Rectal smooth muscle tissue (tissue), 1 donor: ENCODE measurements around the gene ZNF524.
A peak's percentile ranks its signal among the peaks of the same experiment; 100 is the strongest.

Source experiments
- H3K27ac ChIP-seq: one replicate; pipeline ENCODE4 v1.7.0; 2013; ENCODE audit warnings: low read depth, low read length, inconsistent platforms
- H3K27me3 ChIP-seq: one replicate; pipeline ENCODE4 v1.7.0; 2013; ENCODE audit warnings: low read length; ENCODE audit not compliant: control insufficient read depth, insufficient read depth
- H3K36me3 ChIP-seq: one replicate; pipeline ENCODE4 v1.7.0; 2013; ENCODE audit warnings: low read length; ENCODE audit not compliant: control insufficient read depth, insufficient read depth
- H3K4me1 ChIP-seq: one replicate; pipeline ENCODE4 v1.7.0; 2013; ENCODE audit warnings: low read length; ENCODE audit not compliant: control insufficient read depth, insufficient read depth
- H3K4me3 ChIP-seq: one replicate; pipeline ENCODE4 v1.7.0; 2013; ENCODE audit warnings: low read length
- H3K9ac ChIP-seq: one replicate; pipeline ENCODE4 v1.7.0; 2013; ENCODE audit warnings: low read length

ZNF524 gene

GRCh38 chr19:55585658-55586339 lies 14.3 kb upstream of the ZNF524 start:
- Histone ChIP-seq H3K27ac (peak overlapping the region; percentile 30), H3K4me1 (no peaks in the 10 kb centered on the region), H3K36me3 (no peaks in the 10 kb centered on the region), H3K9ac (no peak overlapping the region), H3K4me3 (peak overlapping the region; percentile 51), H3K27me3 (no peaks in the 10 kb centered on the region)

GRCh38 chr19:55586976-55587668 lies 13.0 kb upstream of the ZNF524 start:
- no peak overlapping the region for H3K9ac ChIP-seq
- no peaks in the 10 kb centered on the region for H3K36me3 ChIP-seq
- no peaks in the 10 kb centered on the region for H3K4me1 ChIP-seq
- no peak overlapping the region for H3K27ac ChIP-seq
- no peaks in the 10 kb centered on the region for H3K27me3 ChIP-seq
- peak overlapping the region; percentile 72 for H3K4me3 ChIP-seq

DNA sequence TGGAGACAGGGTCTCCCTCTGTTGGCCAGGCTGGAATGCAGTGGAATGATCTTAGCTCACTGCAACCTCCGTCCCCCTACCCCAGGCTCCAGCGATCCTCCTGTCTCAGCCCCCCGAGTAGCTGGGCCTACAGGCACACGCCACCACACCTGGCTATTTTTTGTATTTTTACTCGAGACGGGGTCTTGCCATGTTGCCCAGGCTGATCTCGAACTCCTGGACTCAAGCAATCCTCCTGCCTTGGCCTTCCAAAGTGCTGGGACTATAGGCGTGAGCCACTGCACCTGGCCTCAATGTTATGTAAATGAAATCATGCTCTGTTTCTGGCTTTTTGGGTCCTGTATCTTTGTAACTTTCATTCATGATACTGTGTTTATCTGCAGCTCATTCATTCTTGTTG lies 11.3 kb upstream of the ZNF524 start:
- H3K9ac ChIP-seq: no peak overlapping the region
- no peak overlapping the region for H3K27ac ChIP-seq
- H3K4me3 ChIP-seq: no peak overlapping the region
- no peaks in the 10 kb centered on the region for H3K27me3 ChIP-seq
- H3K36me3 ChIP-seq: no peaks in the 10 kb centered on the region
- H3K4me1 ChIP-seq: no peaks in the 10 kb centered on the region

DNA sequence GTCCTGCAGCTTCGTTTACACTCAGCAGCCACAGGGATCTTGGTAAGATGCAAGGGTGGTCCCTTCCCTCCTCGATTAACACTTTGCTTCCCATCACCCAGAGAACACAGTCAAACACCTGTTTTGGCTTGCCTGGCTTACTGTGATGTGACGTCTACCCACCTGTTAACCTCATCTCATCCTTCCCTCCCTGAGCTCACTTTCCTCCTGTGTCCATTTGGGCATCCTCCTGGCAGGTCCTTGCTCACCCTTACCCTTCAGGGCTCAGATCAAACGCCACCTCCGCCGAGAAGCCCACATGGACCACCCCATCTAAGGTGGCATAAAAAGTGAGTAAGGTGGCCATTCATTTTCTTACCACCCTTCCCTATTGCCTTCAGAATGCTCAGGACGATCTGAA lies 10.0 kb upstream of the ZNF524 start:
- H3K27me3 ChIP-seq: no peaks in the 10 kb centered on the region
- no peak overlapping the region for H3K9ac ChIP-seq
- no peak overlapping the region for H3K4me3 ChIP-seq
- no peak overlapping the region for H3K27ac ChIP-seq
- no peaks in the 10 kb centered on the region for H3K4me1 ChIP-seq
- no peaks in the 10 kb centered on the region for H3K36me3 ChIP-seq

- peaks cover 4% of the 10 kb centered on the region for H3K36me3 ChIP-seq
- no peak overlapping the region for H3K9ac ChIP-seq
- H3K4me1 ChIP-seq: no peaks in the 10 kb centered on the region
- no peaks in the 10 kb centered on the region for H3K27me3 ChIP-seq
- no peak overlapping the region for H3K27ac ChIP-seq
- H3K4me3 ChIP-seq: no peak overlapping the region
These were observed 9.5 kb upstream of the ZNF524 start for GRCh38 chr19:55590617-55591016.

- H3K4me1 ChIP-seq: no peaks in the 10 kb centered on the region
- H3K36me3 ChIP-seq: peaks cover 11% of the 10 kb centered on the region
- no peak overlapping the region for H3K4me3 ChIP-seq
- no peak overlapping the region for H3K27ac ChIP-seq
- H3K27me3 ChIP-seq: no peaks in the 10 kb centered on the region
- no peak overlapping the region for H3K9ac ChIP-seq
These were observed 8.5 kb upstream of the ZNF524 start for GRCh38 chr19:55591555-55591954.

GRCh38 chr19:55592391-55593090 lies 7.5 kb upstream of the ZNF524 start:
- Histone ChIP-seq H3K4me1 (no peaks in the 10 kb centered on the region), H3K9ac (no peak overlapping the region), H3K36me3 (peaks cover 11% of the 10 kb centered on the region), H3K4me3 (no peak overlapping the region), H3K27ac (no peak overlapping the region), H3K27me3 (no peaks in the 10 kb centered on the region)

GRCh38 chr19:55593096-55593772 lies 6.9 kb upstream of the ZNF524 start:
- Histone ChIP-seq H3K36me3 (peaks cover 11% of the 10 kb centered on the region), H3K9ac (no peak overlapping the region), H3K27me3 (no peaks in the 10 kb centered on the region), H3K4me1 (no peaks in the 10 kb centered on the region), H3K4me3 (no peak overlapping the region), H3K27ac (no peak overlapping the region)

DNA sequence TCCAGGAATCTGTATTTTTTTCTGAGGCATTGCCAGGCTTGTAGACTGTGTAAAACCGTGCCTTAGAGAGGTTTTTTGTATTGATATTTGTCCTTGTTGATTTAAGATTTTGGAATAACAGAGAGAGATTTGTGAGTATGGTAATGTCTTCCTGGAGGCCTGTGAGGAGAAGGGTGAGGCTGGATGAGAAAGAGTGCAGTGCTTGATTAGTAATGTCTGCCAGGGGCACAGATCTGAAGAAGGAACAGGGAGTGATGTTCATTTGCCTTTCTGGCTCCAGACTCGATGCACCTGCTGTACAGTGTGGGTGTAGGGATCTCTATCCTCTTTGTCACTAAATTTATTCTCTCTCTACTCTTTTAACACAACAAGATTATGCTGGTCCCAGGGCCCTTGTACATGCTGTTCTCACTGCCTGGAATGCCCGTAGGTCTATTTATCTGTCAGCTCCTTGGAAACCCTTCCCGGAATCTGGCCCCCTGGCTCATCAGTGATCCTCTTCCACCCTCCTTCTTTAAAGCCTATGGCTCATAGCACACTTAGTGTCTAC lies 5.0 kb upstream of the ZNF524 start:
- Histone ChIP-seq H3K4me3 (no peak overlapping the region), H3K27ac (no peak overlapping the region), H3K9ac (no peak overlapping the region), H3K36me3 (peaks cover 11% of the 10 kb centered on the region), H3K4me1 (no peaks in the 10 kb centered on the region), H3K27me3 (no peaks in the 10 kb centered on the region)

- Histone ChIP-seq H3K27me3 (no peaks in the 10 kb centered on the region), H3K27ac (no peak overlapping the region), H3K9ac (no peak overlapping the region), H3K4me1 (peaks cover 5% of the 10 kb centered on the region), H3K4me3 (no peak overlapping the region), H3K36me3 (peaks cover 11% of the 10 kb centered on the region)
These were observed 3.8 kb upstream of the ZNF524 start for GRCh38 chr19:55596304-55596703.

- Histone ChIP-seq H3K36me3 (peaks cover 11% of the 10 kb centered on the region), H3K27ac (no peak overlapping the region)
These were observed 2.6 kb upstream of the ZNF524 start for GRCh38 chr19:55597501-55597921.

GRCh38 chr19:55598034-55598433 lies 2.1 kb upstream of the ZNF524 start:
- H3K9ac ChIP-seq: no peak overlapping the region
- peaks cover 11% of the 10 kb centered on the region for H3K36me3 ChIP-seq
- no peak overlapping the region for H3K27ac ChIP-seq
- H3K4me3 ChIP-seq: no peak overlapping the region
- H3K4me1 ChIP-seq: peaks cover 5% of the 10 kb centered on the region
- H3K27me3 ChIP-seq: no peaks in the 10 kb centered on the region

More at GRCh38 chr19:55597501-55597921, 2.6 kb upstream of the ZNF524 start:
- Histone ChIP-seq H3K4me1 (peaks cover 5% of the 10 kb centered on the region), H3K27me3 (no peaks in the 10 kb centered on the region), H3K9ac (no peak overlapping the region), H3K4me3 (no peak overlapping the region)
